ENCODE measurements around the gene IKZF4. TPM values are rescaled to one million over a fixed set of nuclear protein-coding genes. Genes with fewer than 3 reads are reported as not detected.
A peak's percentile ranks its signal among the peaks of the same experiment; 100 is the strongest.

Gene IKZF4
- total RNA-seq, 1 donor from 2014 or later, result 31.9 TPM

DNA sequence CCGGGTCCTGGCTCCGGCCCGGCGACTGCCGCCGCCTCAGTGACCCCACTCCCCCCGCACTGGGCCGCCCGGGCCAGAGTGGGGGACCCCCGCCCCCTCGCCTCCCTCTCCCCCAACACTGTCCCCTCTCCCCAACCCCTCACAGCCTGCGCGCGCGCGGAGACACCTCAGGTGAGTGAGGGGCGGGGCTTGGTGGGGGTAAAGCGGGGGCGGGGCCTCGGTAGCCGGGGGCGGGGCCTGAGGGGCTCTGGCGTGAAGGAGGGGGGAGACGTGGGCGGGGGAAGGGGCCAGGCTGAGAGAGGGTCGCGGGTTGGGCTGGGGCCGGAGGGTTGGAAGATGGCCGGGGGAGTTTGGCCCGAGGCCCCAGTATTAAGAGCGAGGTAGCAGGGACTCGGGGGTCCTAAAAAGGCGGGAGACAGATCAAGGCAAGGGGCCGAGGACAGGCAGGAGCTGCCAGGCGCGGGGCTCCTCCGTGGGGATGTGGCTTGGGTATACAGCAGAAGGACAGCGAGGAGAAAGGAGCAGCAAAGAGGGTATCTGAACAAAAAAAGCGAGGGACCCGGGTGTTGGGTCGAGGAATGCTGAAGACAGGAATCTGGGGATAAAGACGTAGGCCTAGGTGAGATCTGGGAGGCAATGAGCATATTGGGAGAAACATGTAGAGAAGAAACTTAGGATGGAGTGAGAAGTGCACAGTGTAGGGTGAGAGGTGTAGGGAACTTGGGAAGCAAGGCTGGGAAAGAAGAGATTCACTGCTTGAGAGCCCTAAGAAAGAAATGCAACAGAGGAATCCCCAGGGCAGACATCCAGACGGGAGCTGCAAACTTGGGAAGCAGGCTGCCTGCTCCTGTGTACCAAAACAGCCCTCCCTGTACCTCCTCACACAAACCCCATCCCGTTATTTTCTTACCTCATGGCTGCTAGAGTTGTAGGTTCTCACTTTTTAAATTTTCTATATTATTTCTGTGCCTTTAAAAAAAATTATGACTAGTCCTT lies 13.0 kb upstream of the IKZF4 start:
- peaks cover 2% of the 10 kb centered on the region for H3K36me3 Mint-ChIP-seq (ENCODE audit: low read depth)
- intact Hi-C loops (cut with micrococcal nuclease), result loop anchor here (1.0 kb wide), 6 partner anchors 12 to 96 kb away; partner anchors contain the start of genes CDK2, IKZF4, PA2G4 and PMEL
- no peaks in the 10 kb centered on the region for H3K9me3 Mint-ChIP-seq
- peak; percentile 55 for DNase-seq (ENCODE audit: low spot score)
- H3K4me1 Mint-ChIP-seq (ENCODE audit: low read depth), result peaks cover 32% of the 10 kb centered on the region
- peaks cover 3% of the 10 kb centered on the region for H3K27me3 Mint-ChIP-seq (ENCODE audit: insufficient read depth)
- H3K27ac Mint-ChIP-seq, result peak overlapping the region; percentile 88
- peak overlapping the region; percentile 92 for H3K4me3 Mint-ChIP-seq

- Mint-ChIP-seq H3K4me3 (peak overlapping the region; percentile 29), H3K4me1 (ENCODE audit: low read depth) (peaks cover 32% of the 10 kb centered on the region), H3K36me3 (ENCODE audit: low read depth) (peaks cover 4% of the 10 kb centered on the region), H3K27me3 (ENCODE audit: insufficient read depth) (peaks cover 3% of the 10 kb centered on the region), H3K9me3 (no peaks in the 10 kb centered on the region), H3K27ac (no peak overlapping the region)
- DNase-seq (ENCODE audit: low spot score), result no peak
- intact Hi-C loops (cut with micrococcal nuclease), result no loop called here
Measured at GRCh38 chr12:56010111-56010570, 10.7 kb upstream of the IKZF4 start.

GRCh38 chr12:56011509-56012090 lies 9.2 kb upstream of the IKZF4 start:
- H3K4me1 Mint-ChIP-seq (ENCODE audit: low read depth), result peaks cover 33% of the 10 kb centered on the region
- H3K9me3 Mint-ChIP-seq, result no peaks in the 10 kb centered on the region
- peaks cover 4% of the 10 kb centered on the region for H3K36me3 Mint-ChIP-seq (ENCODE audit: low read depth)
- H3K4me3 Mint-ChIP-seq, result no peak overlapping the region
- intact Hi-C loops (cut with micrococcal nuclease), result no loop called here
- DNase-seq (ENCODE audit: low spot score), result no peak
- no peak overlapping the region for H3K27ac Mint-ChIP-seq
- peaks cover 3% of the 10 kb centered on the region for H3K27me3 Mint-ChIP-seq (ENCODE audit: insufficient read depth)

GRCh38 chr12:56013482-56013881 lies 7.4 kb upstream of the IKZF4 start:
- Mint-ChIP-seq H3K9me3 (no peaks in the 10 kb centered on the region), H3K4me1 (ENCODE audit: low read depth) (peaks cover 21% of the 10 kb centered on the region), H3K27ac (no peak overlapping the region), H3K4me3 (no peak overlapping the region), H3K27me3 (ENCODE audit: insufficient read depth) (peaks cover 3% of the 10 kb centered on the region), H3K36me3 (ENCODE audit: low read depth) (peaks cover 4% of the 10 kb centered on the region)
- intact Hi-C loops (cut with micrococcal nuclease), result no loop called here
- no peak for DNase-seq (ENCODE audit: low spot score)

DNA sequence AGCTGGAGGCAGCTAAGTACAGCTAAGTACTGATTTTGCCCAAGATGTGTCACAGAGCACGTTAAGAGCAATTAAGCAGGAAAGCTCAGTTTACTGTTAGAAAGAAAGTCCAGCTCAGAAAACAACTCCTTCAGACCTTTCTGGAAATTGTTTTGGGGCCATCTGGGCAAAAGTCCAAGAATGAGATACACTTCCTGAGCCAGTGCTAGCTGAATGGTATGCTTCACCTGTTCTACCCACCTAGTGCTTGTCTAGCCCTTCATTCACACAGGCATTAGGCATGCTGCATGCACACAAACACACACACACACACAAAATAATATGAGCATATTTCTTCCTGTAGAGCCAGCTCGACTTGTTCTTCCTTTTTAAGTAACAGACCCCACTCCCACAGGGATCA lies 6.6 kb upstream of the IKZF4 start:
- Mint-ChIP-seq H3K9me3 (no peaks in the 10 kb centered on the region), H3K4me1 (ENCODE audit: low read depth) (peaks cover 16% of the 10 kb centered on the region), H3K4me3 (no peak overlapping the region), H3K27me3 (ENCODE audit: insufficient read depth) (peaks cover 3% of the 10 kb centered on the region), H3K27ac (no peak overlapping the region), H3K36me3 (ENCODE audit: low read depth) (peaks cover 4% of the 10 kb centered on the region)
- DNase-seq (ENCODE audit: low spot score), result no peak
- intact Hi-C loops (cut with micrococcal nuclease), result no loop called here

GRCh38 chr12:56017181-56017580 lies 3.7 kb upstream of the IKZF4 start:
- no peak overlapping the region for H3K27ac Mint-ChIP-seq
- H3K36me3 Mint-ChIP-seq (ENCODE audit: low read depth), result peaks cover 3% of the 10 kb centered on the region
- peaks cover 30% of the 10 kb centered on the region for H3K4me1 Mint-ChIP-seq (ENCODE audit: low read depth)
- H3K4me3 Mint-ChIP-seq, result no peak overlapping the region
- DNase-seq (ENCODE audit: low spot score), result no peak
- no peaks in the 10 kb centered on the region for H3K9me3 Mint-ChIP-seq
- no peaks in the 10 kb centered on the region for H3K27me3 Mint-ChIP-seq (ENCODE audit: insufficient read depth)
- intact Hi-C loops (cut with micrococcal nuclease), result no loop called here

- peaks cover 5% of the 10 kb centered on the region for H3K36me3 Mint-ChIP-seq (ENCODE audit: low read depth)
- H3K27ac Mint-ChIP-seq, result no peak overlapping the region
- H3K9me3 Mint-ChIP-seq, result no peaks in the 10 kb centered on the region
- intact Hi-C loops (cut with micrococcal nuclease), result no loop called here
- H3K4me1 Mint-ChIP-seq (ENCODE audit: low read depth), result peaks cover 40% of the 10 kb centered on the region
- DNase-seq (ENCODE audit: low spot score), result no peak
- H3K4me3 Mint-ChIP-seq, result no peak overlapping the region
- H3K27me3 Mint-ChIP-seq (ENCODE audit: insufficient read depth), result no peaks in the 10 kb centered on the region
Measured at GRCh38 chr12:56018356-56018755, 2.5 kb upstream of the IKZF4 start.

GRCh38 chr12:56021889-56022497 lies 1.1 kb downstream of the IKZF4 start:
- Mint-ChIP-seq H3K27ac (peak overlapping the region; percentile 98), H3K36me3 (ENCODE audit: low read depth) (peaks cover 15% of the 10 kb centered on the region), H3K4me1 (ENCODE audit: low read depth) (peaks cover 42% of the 10 kb centered on the region), H3K4me3 (peak overlapping the region; percentile 97), H3K27me3 (ENCODE audit: insufficient read depth) (no peaks in the 10 kb centered on the region), H3K9me3 (no peaks in the 10 kb centered on the region)
- DNase-seq (ENCODE audit: low spot score), result no peak
- intact Hi-C loops (cut with micrococcal nuclease), result loop anchor here (1.0 to 5.0 kb wide), 5 partner anchors 15 to 205 kb away; partner anchors contain the start of genes ORMDL2, RPS26 and SARNP

- no peaks in the 10 kb centered on the region for H3K9me3 Mint-ChIP-seq
- peaks cover 49% of the 10 kb centered on the region for H3K4me1 Mint-ChIP-seq (ENCODE audit: low read depth)
- peak overlapping the region; percentile 33 for H3K27ac Mint-ChIP-seq
- intact Hi-C loops (cut with micrococcal nuclease), result loop anchor here (1.0 kb wide), 3 partner anchors 13 to 289 kb away; partner anchors contain the start of gene RPS26
- no peaks in the 10 kb centered on the region for H3K27me3 Mint-ChIP-seq (ENCODE audit: insufficient read depth)
- H3K4me3 Mint-ChIP-seq, result no peak overlapping the region
- H3K36me3 Mint-ChIP-seq (ENCODE audit: low read depth), result peaks cover 53% of the 10 kb centered on the region
- no peak for DNase-seq (ENCODE audit: low spot score)
Measured at GRCh38 chr12:56028511-56029165, 7.8 kb downstream of the IKZF4 start.

GRCh38 chr12:56029166-56029519 lies 8.3 kb downstream of the IKZF4 start:
- intact Hi-C loops (cut with micrococcal nuclease), result loop anchor here (1.0 kb wide), 3 partner anchors 12 to 290 kb away; partner anchors contain the start of gene RPS26
- Mint-ChIP-seq H3K27ac (peak overlapping the region; percentile 25), H3K27me3 (ENCODE audit: insufficient read depth) (no peaks in the 10 kb centered on the region), H3K9me3 (no peaks in the 10 kb centered on the region), H3K4me1 (ENCODE audit: low read depth) (peaks cover 45% of the 10 kb centered on the region), H3K36me3 (ENCODE audit: low read depth) (peaks cover 53% of the 10 kb centered on the region), H3K4me3 (no peak overlapping the region)
- no peak for DNase-seq (ENCODE audit: low spot score)

- H3K9me3 Mint-ChIP-seq, result no peaks in the 10 kb centered on the region
- intact Hi-C loops (cut with micrococcal nuclease), result loop anchor here (1.0 kb wide), 3 partner anchors 12 to 290 kb away; partner anchors contain the start of gene RPS26
- H3K27ac Mint-ChIP-seq, result peak overlapping the region; percentile 25
- DNase-seq (ENCODE audit: low spot score), result no peak
- H3K27me3 Mint-ChIP-seq (ENCODE audit: insufficient read depth), result no peaks in the 10 kb centered on the region
- peaks cover 51% of the 10 kb centered on the region for H3K4me1 Mint-ChIP-seq (ENCODE audit: low read depth)
- H3K36me3 Mint-ChIP-seq (ENCODE audit: low read depth), result peaks cover 57% of the 10 kb centered on the region
- H3K4me3 Mint-ChIP-seq, result no peak overlapping the region
Measured at GRCh38 chr12:56029666-56030293, 8.9 kb downstream of the IKZF4 start.

DNA sequence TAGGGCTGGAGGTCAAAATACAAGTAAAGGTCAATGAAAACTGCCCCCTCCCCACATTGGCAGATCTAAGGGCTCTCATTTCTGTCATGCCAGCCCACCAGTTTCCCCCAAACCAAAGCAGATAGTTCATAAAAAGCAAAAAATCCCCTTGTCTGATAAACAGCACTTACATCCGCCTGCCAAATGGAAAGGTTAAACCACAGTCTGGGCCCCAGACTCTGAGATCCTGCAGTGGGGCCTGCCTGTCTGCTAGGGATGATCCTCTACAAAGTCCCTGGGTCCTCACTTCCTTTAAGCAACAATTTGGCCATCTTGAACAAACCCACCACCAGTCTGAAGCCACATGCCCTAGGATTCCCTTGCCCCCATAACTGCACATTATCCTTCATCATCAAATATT lies 11.1 kb downstream of the IKZF4 start:
- Mint-ChIP-seq H3K36me3 (ENCODE audit: low read depth) (peaks cover 66% of the 10 kb centered on the region), H3K4me1 (ENCODE audit: low read depth) (peaks cover 71% of the 10 kb centered on the region), H3K27me3 (ENCODE audit: insufficient read depth) (no peaks in the 10 kb centered on the region), H3K4me3 (peak overlapping the region; percentile 48), H3K9me3 (no peaks in the 10 kb centered on the region), H3K27ac (peak overlapping the region; percentile 76)
- intact Hi-C loops (cut with micrococcal nuclease), result no loop called here
- no peak for DNase-seq (ENCODE audit: low spot score)
